RKO (cell line): ENCODE results near the gene FCER2.

Experiments
- DNase-seq: peaks from one replicate; pipeline ENCODE4 v3.0.0-alpha.2; 2016; ENCODE audit warnings: low spot score

The FCER2 gene

DNA sequence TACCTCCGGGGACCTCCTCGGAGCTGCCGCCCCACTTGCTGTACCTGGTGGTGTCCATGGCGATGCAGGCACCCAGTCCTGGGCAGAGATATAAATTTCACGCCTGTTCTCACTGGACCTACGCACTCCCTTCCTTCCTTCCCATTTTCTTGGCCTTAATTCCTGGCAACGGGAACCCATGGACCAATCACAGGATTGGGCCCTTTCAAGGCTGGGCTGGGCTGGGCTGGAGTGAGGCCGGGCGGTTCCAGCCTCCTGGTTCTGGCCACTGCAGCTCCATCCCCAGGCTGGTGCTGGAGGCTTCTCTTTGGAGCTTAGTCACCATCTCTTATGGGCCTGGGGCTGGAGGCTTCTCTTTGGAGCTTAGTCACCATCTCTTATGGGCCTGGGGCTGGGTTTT, 30.1 kb upstream of the FCER2 start, which contains the start of gene CLEC4G:
Gene CLEC4G (minus strand): TSS at position 66 of the 400 bp plus-strand sequence. CDS start 8 bp downstream, at position 58.
- DNase-seq, result no peak

DNA sequence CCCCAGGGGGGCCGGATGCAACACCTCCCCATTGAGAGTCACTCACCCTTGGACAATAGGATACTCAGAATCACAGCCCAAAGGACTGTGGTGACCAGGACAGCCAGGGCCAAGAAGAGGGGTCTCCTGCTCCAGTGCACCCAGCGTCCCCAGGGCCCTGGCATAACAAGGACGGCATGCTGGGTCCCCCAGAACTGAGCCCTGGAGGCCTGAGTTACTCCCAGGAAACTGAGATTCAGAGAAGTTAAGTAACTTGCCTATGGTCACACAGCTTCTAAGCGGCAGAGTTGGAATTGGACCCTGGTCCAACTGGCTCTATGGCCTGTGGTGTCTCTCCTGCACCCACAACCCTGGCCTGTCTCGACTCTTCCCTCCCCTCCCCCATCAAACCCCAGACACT, 29.7 kb upstream of the FCER2 start:
- DNase-seq, result no peak

DNA sequence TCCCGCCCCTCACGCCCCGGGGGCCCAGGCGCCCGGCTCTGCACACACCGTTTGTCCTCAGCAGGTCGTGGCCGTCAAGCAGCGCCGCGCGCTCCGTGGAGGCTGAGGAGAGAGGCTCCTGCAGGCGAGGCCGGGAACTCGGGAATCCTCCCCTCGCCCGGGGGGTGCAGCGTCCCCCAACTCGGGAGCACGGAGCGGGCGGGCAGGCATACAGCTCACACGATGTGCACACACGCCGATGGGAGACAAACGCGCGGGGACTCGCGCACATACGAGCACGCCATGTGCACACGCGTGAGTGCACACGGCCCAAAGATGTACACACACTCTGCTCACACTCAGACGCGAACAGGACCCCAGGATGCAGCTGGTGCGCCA, 29.3 kb upstream of the FCER2 start:
- no peak for DNase-seq

DNA sequence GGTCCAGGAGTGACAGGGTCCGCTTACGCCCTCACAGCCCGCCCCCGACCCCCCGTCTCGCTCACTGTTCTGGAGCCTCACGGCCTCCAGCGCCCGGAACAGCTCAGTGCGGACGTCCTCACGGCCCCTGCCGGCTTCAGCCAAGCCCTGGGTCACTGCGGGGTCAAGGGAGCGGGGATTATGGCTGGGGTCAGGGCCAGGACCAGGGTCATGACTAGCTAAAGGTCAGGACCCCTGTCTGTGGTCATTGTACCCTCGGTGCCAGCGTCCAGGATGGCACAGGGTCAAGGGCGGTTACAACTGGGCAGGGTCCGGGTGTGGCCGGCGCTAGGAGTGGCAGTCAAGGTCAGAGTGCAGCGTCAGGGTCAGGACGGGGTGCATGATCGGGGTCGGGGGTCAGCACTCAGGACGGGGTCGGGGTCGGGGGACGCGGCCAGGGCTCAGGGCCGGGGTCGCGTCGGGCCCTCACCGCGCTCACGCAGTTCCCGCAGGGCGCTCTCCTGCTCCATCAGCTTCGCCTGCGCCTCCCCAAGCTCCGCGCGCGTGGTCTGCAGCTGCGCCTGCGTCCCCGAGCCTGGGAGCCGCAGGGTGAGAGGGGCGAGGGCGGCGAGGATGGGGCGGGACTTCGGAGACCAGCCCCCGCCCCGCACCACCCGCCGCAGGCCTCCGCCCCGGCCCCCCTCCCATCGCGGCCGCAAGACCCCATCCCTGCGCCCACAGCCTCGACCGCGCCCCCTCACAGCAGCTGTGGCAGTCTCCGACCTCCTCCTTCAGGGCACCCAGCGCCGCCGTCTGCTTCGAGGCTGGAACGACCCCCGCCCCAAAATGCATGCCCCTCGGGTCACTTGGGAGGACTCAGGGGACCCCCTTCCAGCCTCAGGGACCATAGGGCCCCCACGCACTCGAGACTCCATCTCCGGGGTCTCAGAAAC, 28.6 kb upstream of the FCER2 start:
- DNase-seq, result no peak

DNA sequence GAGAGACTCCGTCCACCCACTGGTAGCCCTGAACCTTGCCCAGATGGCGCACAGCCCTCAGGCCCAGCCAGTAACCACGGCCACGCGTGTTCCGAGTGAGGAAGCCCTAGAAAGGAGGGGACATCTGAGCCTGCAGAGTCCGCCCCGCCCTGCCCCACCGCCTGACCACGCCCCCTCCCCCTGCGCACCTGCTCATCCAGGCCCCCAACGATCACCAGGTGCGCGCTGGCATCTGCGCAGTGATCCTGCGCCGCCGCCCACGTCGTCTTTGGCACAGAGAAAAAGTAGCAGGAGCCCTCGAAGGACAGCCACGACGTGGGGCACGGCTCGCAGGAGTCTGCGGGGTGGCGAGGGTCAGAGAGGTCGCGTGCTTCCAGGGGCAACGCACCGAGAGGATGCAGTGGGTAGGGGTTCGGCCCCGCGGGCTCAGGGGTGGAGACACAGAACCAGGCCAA, 27.9 kb upstream of the FCER2 start:
- no peak for DNase-seq

DNA sequence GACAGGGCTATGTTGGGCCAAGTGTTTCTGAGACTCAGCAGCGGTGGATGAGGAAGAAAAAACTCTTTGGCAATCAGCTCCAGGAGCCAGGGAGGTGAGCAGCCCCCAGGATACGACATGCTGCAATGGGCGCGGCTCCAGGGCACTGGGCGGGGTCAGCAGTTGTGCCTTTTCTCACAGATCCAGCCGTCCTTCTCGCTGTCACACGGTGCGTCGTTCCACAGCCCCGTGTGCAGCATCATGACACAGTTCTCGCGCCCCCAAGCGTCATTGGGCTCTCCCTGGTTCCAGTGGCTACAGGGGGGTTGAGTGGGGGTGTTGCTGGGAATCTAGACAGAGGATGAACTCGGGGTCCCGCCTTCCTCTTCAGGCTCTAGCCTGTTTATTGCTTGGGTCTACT, 27.3 kb upstream of the FCER2 start:
- DNase-seq, result no peak

DNA sequence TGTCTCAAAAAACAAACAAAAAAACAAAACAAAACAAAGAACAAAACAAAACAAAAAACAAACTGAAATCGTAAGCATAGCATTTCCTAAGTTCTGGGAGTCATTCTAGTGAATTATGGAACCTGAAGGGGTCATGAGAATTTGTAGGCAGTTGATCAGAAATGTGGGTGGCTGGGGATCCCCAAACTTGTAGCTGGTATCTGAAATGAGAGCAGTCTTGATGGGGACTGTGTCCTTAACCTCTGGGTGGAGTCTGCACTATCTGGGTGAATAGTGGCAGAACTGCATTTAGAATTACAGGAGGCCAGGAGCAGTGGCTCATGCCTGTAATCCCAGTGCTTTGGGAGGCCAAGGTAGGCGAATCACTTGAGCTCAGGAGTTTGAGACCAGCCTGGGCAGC, 23.9 kb upstream of the FCER2 start:
- DNase-seq, result no peak

DNA sequence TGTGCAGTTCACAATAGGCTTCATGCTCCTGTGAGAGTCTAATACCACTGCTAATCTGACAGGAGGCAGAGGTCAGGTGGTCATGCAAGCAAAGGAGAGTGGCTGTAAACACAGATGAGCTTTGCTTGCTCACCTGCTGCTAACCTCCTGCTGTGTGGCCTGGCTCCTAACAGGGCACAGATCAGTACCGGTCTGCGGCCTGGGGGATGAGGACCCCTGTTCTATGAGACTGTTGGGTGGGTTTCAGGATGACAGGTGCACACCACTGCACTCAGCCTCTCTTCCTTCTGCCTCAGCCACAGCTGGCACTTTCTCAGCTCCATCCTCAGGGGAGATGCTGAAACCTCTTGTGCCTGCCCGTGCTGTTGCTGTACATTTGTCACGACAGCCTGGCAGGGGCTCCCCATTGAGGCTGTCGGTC, 20.3 kb upstream of the FCER2 start:
- no peak for DNase-seq

DNA sequence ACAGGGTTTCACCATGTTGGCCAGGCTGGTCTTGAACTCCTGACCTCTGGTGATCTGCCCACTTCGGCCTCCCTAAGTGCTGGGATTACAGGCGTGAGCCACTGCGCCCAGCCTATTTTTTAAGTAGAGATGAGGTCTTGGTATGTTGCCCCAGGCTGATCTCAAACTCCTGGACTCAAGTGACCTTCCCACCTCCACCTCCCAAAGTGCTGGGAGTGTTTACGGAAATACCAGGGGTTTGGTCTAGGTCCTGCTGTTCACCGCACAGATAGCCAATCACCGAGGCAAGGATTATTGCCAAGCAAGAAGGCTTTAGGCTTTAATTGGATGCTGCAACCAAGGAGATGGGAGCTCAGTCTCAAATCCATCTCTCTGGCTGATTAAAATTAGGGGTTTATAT, 18.4 kb upstream of the FCER2 start:
- DNase-seq, result no peak

DNA sequence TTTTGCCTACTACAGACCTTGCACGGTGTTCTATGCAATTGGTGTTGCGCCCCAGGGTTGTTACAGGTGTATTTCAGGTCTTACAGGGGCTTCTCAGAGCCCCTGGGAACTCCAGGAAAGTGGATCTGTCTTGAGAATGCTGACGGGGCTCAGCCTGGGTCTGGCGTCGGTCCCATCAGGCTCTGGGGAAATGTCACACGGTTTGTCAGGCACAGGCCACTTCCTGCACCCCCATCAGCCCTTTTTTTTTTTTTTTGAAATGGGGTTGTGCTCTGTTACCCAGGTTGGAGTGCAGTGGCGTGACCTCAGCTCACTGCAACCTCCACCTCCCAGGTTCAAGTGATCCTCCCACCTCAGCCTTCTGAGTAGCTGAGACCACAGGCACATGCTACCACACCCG, 16.7 kb upstream of the FCER2 start:
- DNase-seq, result no peak

DNA sequence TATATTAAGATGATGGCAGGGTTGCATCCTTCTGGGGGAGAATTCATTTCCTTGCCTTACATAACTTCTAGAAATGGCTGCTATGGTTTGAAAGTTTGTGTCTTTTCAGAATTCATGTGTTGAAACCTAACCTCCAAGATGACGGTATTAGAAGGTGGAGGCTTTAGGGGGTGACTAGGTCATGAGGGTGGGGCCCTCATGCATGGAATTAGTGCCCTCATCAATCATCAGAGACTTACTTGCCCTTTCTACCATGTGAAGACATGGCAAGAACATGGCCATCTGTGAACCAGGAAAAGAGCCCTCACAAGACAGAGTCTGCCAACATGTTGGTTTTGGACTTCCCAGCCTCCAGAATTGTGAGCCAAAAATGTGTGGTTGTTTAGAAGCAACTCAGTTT, 14.8 kb upstream of the FCER2 start:
- DNase-seq, result no peak

DNA sequence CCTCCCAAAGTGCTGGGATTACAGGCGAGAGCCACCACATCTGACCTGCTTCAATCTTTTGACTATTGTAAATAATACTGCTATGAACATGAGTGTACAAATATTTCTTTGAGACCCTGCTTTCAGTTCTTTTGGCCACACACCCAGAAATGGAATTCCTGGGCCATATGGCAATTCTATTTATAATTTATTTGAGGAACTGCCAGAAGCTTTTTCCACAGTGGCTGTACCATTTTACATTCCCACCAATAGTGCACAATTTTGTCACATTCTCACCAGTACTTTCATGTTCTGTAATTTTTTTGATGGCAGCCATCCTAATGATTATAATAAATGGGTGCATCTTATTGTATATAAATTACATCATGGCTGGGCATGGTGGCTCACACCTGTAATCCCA, 13.7 kb upstream of the FCER2 start:
- DNase-seq, result no peak

DNA sequence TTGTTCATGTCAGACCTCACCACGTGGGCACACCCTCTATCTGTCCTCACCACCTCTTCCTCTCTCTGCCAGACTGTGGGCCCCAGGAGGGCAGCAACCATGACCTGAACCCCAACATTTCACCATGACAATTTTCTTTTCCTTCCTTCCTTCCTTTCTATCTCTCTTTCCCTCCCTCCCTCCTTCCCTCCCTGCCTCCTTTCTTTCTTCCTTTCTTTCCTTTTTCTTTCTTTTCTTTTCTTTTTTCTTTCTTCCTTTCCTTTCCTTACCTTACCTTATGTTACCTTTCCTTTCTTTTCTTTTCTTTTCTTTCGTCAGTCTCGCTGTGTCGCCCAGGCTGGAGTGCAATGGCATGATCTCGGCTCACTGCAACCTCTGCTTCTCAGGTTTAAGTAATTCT, 8.7 kb upstream of the FCER2 start:
- DNase-seq, result no peak

DNA sequence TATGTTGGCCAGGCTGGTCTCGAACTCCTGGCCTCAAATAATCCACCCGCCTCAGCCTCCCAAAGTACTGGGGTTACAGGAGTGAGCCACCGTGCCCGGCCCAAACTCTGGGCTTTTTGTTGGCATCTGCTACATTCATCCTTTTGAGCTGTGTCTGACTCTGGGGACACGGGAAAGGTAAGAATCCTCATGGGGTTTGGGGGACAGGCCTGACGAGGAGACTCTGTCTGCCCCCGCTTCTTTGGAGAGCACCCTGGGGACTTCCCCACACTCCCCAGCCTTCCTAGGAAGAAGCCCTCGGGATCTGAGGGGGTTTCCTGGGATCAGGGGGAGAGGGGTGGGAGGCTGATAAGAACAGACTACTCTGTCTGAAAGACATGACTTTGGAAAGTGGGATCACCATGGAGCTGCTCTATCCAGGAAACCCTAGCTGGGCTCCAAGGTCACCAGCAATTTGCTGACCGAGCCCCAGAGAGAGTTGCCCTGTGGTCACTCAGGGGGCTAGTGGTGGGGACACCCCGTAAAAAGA, 8.1 kb upstream of the FCER2 start:
- DNase-seq, result no peak

DNA sequence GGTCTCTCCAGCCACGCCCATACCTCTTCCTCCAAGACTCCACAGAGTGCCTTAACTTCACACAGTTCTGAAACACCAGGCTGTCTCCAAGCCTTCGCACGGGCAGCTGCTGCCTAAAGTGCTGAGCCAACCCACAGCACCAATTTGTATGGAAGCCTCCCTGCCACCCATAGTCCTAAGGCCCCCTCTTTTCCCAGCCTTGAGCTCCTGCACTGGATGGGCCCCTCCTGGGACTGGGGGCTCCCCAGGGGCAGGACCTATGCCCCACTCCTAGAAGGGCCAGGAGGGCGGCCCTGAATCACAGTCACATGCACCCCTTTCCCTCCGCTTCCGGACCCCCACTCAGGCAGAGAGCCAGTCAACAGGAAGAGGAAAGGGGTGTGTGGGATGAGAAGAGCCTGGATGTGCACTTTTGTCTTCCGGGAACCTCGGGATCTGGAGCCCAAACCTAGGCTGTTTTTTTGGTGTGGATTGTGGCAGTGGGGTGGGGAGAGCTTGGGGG, 5.1 kb upstream of the FCER2 start:
- no peak for DNase-seq

DNA sequence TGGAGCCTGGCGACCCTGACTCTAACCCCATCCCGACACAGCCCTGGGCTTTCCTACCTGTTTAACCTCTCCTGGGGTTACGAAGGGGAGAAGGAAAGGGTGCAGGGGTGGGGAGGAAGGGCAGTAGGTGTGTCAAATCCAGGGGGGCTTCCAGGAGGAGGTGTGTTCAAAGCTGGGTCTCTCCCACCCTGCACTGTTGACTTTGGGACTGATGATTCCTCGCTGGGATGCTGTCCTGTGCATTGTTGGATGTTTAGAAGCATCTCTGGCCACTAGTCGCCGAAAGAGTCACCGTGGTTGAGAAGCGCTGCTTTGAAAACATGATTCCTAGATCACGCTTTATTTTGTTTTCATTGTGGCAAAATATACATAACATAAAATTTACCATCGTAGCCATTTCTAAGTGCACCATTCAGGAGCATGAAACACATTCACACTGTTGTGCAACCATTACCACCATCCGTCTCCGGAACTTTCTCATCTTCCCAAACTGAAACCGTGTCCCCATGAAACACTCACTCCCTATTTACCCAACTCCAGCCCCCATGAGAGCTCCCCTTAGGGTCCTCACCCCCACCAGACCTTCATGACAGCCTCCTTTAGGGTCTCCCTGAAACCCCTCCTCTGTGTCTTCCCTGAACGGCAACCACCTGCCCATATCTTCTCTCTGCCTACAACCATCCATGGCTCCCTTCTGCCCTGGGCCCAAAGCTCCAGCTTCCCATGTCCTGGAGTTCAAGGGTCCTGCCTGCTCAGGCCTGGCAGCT, 4.4 kb upstream of the FCER2 start:
- no peak for DNase-seq

DNA sequence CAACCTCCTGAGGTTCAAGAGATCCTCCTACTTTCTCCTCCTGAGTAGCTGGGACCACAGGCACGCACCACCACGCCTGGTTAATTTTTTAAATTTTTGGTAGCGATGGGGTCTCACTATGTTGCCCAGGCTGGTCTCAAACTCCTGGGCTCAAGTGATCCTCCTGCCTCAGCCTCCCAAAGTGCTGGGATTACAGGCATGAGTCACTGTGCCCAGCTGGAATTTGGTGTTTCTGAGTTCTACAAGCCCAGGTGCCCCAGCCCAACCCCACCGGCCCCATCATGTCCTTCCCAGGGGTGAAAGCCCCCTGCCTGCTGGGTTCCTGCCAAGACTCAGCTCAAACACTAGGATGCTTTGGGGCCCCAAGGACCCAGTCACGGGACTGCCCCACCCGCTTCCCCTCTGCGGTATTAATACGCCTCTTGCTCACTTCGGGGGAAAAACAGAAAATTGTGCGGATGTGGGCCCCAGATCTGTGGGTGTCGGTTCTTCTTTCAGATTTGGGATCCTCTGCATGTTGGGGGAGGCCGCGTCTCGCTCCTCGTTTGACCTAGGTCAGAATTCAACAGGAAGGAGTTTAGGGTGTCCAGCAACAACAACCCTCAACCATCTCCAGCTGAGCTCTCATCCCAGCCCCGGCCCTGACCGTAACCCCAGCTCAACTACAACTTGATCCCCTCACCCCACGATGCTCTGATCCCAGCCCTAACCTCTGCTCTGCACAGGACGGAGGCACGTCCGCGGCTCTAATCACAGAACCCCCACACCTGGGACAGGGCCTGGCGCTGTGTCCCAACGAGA, 3.7 kb upstream of the FCER2 start:
- no peak for DNase-seq

DNA sequence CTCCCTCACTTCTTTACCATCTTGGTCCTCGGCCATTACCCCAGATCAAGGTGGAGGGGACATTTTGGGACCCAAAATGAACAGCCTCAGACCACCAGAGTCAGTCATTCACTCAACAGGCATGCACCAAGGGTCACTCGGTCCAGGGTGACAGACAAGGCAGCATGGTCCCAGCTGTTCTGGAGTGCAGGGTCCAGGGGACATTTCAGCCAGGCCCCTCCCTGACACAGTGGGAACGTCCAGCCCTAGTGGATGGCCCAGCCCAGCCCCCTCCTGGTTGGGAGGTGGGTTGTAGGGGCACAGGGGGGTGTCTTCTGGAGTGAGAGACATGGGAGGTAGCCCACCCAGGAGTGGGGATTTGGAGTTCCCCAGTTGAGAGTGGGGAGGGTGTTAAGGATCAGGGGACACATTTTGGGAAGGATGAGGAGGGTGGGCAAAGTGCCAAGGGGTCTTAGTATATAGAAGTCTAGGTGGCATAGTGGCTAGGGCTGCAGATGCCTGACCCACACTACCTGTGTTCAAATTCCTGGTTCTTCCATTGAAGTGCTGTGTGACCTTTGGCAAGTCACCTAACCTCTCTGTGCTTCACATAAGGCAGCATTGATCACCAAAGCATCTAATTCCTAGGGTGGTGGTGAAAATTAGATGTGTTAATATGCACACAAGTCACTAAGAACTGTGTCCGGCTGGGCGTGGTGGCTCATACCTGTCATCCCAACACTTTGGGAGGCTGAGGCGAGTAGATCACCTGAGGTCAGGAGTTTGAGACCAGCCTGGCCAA, 2.5 kb upstream of the FCER2 start:
- DNase-seq, result no peak

DNA sequence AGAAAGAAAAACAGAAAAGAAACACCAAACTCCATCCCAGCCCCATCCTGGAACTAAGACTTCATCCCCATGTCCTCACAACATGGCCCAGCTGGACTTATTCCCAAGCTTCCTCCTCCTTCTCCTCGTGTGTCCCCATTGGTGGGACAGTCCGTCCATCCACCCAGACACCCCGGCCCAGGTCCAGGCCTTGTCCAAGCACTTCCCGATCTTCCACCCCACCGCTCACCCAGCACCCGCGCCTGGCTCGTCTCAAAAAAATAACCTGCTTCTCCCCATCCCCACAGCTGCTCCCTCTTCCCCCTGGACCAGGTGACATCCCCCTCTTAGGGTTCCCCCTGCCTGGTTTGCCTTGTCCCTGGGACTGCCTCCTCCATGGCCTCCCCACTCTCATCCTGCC, 1.4 kb upstream of the FCER2 start:
- no peak for DNase-seq

DNA sequence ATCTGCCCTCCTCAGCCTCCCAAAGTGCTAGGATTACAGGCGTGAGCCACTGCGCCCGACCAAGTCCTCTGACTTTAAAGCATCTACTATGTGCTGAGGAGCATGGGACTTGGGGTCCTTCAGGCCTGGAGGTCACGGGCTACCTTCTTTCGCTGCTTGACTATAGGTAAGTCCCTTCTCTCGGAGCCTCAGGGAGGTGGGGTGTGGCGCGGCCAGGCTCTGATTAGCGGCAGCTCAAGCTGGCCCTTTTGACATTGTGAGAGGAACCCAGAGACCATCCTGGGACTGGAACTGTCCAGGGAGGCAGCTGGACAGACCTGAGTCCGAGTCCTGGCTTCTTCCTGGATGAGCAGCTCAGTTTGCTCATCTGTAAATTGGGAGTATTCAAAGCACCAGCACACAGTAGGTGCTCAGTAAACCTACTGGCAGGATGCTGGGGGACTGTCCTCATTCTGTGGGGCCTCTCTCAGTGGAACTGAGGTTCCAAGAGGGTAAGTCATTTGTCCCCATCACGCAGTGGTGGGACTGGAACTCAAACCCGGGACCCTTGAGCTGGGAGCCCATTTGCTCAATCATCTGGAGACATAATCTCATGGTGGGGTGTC, 780 bp downstream of the FCER2 start:
- DNase-seq, result no peak
